22Rv1 (cell line): ENCODE measurements around the gene RAB11FIP3.

Experiments
- CTCF ChIP-seq: fragments of 450-650 bp; IDR thresholded peaks from 2 replicates; pipeline ENCODE4 v1.5.1; 2017; ENCODE audit warnings: mild to moderate bottlenecking
- ZFX ChIP-seq: fragments of 450-650 bp; IDR thresholded peaks from 2 replicates; pipeline ENCODE4 v1.6.1; 2017; ENCODE audit warnings: antibody characterized with exemption, borderline replicate concordance

- TF ChIP-seq CTCF = no peak
- no peak for TF ChIP-seq ZFX
Observed at GRCh38 chr16:527015-527903, 101.8 kb downstream of the RAB11FIP3 start, which contains the start of gene CAPN15.
